NCI-H1105 treated with DMSO at 0.1 percent for 48 hours (cell line): Measurements from ENCODE around the gene TTF1.
"Not testable (repeated sequence)": the region's sequence is repeated elsewhere in the genome, so short reads cannot be mapped to it uniquely, and the experiment has no call there.

ENCODE experiments used
- DNase-seq: peaks from one replicate; lab custom pipeline; 2025; lab: John Stamatoyannopoulos, UW

TTF1 gene

DNA sequence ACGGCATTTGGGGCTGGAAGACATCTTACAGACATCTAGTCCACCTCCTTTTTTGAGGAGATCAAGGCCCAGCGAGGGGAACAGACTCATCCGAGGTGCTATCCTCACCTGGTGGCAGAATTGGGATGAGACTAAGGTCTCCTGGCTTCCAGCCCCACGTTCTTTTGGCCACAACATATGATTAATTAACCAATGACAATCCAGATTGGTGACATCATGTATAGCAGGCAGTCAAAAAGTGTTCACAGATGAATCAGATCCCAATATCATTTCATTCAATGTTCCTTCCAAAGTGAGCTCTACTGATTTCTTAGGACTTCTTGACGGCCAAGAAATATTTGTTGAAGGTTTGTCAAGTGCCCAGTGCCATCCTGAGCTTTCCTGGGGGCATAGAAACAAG, 7.3 kb upstream of the TTF1 start:
- DNase-seq, result no peak

DNA sequence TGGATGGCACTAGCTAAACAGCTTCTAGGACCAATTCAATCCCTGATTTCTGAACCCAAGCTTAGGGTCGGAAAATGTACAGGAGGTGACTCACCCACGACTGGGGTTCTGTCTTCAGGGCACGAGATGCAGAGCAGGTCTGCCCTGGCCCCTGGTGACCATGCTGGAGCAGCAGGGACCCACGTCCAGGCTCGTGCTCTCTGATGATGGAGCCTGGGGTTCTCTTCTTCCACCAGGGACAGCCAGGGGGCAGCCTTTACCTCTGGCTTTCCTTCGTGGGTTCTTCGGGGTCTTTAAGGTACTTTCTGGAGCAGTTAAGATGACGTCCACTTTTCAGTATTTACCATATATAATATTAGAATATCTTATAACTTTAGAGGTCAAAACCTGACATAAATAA, 5.4 kb upstream of the TTF1 start:
- peak; percentile 15 for DNase-seq

DNA sequence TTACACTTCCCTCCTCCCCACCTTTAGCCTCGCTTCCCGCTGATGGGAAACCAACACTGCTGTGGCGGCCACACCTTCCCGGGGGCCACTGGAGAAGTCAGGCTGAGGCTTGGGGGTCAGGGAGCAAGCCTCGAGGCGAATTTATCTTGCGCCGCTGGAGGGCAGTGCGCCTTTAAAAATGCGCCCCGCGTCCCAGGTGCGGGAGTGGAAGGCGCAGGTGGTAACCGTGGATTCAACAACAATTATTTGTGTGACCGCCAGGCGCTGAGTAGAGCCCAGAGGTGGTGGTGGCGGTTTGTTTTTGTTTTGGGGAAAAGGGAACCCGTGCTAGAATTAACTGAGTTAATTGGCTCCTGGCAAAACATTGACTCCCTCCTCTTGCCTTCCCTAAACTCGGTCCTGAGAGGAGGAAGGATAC, 4.5 kb upstream of the TTF1 start:
- peak; percentile 86 for DNase-seq

DNA sequence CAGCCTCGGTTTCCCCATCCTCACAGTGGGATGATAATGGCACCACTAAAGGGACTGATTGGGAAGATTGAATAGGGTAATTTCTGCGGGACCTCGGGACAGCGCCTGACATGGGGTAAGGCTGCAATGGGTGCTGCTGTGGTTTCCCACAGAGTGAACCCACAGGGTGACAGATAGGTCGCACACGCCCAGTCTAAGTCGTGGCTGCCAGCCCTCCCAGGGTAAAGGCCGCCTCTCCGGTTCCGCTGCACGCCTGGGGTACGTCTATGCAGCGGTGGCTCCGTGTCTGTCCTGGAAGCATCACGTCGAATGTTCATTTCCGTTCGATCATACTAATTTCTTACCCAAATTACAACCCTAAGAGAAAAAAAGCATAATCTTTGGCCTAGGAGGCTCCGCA, 4.0 kb upstream of the TTF1 start:
- no peak for DNase-seq

DNA sequence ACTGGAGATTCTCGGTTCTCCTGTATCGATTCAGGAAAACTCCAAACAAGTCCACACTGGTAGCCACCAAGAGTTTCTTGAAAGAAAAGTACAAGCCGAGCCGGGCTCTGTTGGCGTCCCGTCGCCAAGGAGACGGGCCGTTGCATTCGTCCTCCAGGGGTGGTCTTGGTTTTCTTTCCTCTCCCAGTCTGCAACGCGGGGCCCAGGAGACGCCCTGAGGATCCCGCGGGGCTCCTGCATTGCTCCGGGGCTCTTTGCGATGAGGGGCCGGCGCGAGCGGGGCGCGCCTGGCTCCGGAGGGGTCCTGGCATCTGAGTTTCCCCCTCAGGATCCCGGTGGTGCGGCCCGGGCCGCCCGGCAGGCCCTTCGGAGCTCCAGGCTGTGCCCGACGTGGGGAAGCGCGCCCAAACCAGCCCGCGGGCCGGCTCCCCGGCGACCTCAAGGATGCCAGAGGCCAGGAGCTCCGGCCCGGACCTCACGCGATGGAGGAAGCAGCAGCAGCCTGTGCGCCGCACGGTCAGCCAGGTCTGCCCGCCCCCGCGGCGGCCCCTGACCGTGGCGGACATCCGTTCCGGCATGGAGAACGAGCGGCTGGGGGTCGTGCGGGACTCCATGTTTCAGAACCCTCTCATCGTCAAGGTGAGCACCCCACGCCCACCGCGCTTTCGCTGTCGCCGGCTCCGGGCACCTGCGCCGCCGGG, 3.3 kb upstream of the TTF1 start, which contains the start of gene CFAP77:
Gene CFAP77, plus strand, starts transcription at position 384 of the 701 bp plus-strand sequence. Its CDS starts 61 bp downstream, at position 445.
- DNase-seq, result peak; percentile 23

DNA sequence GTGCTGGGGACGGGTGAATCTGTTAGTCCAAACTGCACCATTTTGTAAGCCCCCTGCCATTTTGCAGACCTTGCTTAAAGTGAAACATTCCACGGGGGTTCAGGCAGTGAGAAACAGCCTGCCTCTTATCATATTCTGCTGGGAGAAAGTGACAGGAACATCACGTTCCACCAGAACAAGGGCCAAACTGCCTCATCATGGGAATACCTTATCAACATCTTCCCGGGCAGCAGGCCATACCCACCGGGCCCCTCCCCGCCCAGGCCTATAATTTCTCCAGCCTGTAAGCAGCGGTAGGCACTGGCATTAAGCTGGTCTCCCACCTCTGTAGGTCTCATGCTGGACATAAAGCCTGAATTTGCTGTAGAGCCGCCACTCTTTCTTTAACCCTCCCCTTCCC, 1.9 kb upstream of the TTF1 start:
- no peak for DNase-seq

DNA sequence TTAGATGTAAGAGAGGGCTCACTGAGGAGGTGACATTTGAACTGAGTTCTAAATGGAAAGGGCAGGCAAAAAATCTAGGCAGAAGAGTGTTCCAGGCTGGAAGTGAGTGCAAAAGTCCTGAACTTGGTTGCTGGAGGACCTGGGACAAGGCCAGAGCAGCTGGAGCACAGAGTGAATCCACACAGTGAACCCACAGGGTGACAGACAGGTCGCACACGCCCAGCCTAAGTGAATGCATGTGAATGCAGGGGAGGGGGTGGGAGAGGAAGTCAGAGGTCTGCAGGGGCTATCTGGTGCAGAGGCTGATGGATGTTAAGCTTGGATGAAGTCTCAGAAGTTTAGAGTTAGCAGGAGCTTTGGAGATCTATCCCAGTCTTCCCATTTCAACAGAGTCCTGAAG, 556 bp upstream of the TTF1 start:
- no peak for DNase-seq

DNA sequence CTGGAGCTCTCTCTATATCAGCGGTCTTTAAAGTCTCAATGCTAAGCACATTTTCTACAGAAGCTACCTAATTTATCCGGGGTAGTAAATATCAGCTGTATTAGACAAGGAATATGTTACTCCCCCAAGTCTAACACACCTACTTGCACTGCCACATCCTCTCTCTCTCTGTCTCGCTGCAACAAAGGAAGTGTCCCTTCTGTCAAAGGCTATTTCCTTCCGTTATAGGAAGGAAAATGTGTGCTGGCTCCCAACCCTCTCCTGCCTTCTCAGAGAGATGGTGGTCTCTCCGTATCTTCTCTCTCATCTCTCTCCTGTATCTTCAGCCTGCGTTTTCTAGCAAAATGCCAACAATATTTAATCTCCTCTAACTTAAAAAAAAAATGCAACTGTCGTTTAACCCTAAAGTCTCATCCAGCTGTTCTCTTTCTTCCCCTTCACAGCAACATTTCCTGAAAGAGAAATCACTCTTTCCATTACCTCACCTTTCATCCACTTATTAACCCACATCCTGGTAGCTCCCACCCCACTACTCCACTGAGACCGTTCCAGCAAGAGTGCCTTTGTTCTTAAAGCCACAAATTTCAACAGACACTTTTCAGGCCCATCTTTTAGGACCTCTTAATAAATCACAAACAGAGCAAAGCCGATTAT, 2.3 kb downstream of the TTF1 start:
- no peak for DNase-seq

DNA sequence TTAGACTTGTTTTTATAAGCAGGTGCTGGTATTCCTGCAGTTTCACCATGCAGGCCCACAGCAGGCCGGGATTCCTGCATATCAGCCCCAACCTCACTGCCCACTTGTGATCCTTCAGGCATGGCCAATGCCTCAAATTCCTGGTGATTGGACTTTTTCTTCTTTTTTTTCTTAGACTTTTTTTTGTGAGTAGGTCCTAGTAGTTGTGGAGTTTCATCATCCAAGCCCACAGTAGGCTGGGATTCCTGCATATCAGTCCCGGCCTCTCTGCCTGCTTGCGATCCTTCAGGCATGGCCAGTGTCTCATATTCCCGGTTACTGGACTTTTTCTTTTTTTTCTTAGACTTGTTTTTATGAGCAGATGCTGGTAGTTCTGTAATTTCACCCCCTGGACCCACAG, 4.8 kb downstream of the TTF1 start:
- DNase-seq, result no peak

DNA sequence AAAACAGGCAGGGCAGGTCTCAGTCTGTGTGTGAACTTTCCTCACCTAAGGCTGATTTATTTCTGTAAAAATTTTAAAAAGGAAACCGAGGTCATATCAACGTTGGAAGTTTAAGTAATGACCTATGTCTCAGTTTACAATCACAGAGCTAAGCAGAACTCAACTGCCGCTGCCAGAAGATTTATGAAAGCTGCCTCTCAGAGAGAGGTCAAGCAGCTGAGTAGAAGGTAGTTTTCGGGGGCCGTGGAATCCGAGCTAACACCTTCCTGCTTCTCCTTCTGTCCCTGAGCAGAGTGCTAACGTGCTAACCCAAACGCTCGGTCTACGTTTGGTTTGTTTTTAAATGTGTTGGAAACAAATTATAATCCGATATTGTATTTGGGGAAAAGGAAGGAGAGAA, 11.1 kb downstream of the TTF1 start:
- DNase-seq, result no peak

DNA sequence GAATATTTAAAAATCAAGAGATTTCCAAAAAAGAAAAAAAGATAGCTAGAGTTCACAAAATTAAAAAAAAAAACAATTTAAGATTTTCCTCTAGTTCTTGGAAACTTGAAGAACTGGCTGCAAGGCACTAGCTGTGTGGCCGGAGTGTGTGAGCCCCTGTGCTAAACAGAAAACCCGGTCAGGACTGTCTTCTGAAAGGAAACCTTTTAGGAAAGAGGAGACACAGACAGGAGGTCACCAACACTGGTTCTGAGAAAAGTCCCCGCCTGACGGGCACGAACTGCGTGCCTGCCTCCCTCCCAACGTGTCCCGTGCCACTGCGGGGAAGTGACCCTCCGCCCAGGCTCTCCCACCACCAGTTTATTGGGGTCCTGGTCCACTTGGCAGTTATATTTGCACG, 15.2 kb downstream of the TTF1 start:
- DNase-seq, result no peak

DNA sequence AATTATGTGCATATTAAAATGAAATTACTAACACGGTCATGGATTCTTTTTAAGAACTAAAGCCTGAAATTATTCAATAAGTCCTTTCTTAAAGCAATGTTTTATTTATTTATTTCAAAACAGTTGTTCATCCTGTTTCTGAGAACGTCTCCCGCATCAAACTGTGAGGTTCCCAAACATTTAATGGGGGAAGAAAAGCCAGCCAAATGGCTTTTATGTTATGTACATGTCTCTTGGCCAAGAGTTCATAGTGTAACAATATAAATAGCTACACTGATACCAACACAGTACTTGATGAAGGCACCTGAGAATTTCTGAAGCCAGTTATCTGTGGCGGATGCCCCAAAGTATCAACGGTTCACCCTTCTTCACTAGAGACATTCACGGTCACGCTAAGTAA, 15.7 kb downstream of the TTF1 start:
- DNase-seq, result no peak

DNA sequence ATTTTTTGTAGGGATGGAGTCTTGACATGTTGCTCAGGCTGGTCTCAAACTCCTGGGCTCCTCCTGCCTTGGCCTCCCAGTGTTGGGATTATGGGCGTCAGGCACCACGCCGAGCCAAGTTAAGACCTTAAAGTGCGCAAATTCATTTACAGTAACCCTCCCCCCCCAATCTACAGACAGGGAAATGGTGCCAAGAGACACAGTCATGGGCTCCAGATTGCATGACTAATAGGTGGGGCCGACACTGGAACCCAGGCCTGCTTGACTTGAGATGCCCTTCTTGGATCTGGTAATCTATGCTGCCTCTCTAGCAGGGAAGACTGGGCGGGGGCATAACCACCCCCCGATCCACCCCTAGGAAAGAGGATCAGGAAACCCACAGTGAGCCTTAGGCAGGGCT, 19.5 kb downstream of the TTF1 start:
- no peak for DNase-seq

DNA sequence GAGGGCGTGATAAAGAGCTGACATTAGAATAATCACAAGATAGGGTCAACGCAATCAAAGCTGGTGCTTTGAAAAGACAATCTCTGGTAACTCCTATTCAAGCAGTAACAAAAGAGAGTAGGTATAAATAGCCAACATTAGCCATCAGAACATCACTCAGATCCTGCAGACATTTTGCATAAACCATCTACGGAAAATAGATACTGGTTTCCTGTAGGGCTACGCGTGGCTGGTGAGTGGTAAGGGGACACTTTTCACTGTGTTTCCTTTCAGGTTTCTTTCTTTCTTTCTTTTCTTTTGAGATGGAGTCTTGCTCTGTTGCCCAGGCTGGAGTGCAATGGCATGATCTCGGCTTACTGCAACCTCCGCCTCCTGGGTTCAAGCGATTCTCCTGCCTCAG, 22.3 kb downstream of the TTF1 start:
- DNase-seq, result no peak

DNA sequence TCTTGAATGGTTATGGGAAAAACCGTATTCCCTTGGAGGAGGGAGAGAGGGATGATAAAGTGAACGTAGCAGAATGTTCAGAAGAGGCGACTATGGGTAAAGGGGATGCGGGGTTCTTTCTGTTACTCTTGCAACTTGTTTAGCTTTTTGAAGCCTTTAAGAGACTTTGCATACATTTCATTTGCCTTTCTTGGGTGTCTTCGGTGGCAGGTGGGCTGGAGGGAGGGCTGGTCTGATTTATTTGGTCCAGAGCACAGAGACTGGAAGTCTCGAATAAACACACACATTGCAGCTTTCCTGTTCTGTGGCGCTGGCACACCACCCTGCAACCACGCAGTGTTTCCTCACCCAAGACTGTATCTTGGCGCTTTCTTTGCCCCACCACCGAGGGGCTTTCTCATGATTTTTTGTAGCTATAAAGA, 23.2 kb downstream of the TTF1 start:
- no peak for DNase-seq

DNA sequence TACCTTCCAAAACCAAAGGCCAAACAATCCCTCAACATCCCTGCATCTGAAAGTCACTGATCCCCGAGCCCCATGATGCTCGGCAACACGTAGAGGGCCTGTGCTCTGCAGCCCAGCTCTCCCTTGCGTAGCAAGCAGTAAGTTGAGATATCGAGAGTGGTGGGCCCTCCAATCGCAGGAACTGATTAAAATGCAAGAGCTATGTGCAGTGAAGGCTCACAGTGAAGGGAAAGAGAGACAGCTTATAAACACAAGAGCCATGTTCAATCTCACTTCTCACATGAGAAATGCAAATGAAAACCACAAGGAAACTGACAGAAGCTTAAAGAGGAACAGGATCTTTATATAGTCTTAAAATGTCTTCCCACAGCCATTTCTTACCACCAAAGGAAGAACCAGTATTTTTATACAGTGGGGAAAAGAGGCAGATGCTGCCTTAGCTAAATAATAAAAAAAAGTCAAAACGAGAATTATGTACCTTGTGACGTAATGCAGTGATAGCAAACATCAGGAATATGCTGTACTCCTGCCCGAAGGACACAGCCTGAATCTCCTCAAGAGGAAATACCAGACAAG, 24.6 kb downstream of the TTF1 start:
- no peak for DNase-seq

DNA sequence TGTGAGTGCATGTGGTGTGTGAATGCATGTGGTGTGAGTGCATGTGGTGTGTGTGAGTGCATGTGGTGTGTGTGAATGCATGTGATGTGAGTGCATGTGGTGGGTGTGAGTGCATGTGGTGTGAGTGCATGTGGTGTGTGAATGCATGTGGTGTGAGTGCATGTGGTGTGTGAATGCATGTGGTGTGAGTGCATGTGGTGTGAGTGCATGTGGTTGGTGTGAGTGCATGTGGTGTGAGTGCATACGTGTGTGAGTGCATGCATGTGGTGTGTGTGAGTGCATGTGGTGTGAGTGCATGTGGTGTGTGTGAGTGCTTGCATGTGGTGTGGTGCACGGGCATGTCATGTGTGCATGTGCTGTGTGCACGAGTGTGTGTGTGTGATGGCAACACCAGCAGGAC, 28.2 kb downstream of the TTF1 start:
- DNase-seq, result not testable (repeated sequence)

DNA sequence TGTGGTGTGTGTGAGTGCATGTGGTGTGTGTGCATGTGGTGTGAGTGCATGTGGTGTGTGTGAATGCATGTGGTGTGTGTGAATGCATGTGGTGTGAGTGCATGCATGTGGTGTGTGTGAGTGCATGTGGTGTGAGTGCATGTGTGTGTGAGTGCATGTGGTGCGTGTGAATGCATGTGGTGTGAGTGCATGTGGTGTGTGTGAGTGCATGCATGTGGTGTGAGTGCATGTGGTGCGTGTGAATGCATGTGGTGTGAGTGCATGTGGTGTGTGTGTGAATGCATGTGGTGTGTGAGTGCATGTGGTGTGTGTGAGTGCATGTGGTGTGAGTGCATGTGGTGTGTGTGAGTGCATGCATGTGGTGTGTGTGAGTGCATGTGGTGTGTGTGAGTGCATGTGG, 28.9 kb downstream of the TTF1 start:
- not testable (repeated sequence) for DNase-seq

DNA sequence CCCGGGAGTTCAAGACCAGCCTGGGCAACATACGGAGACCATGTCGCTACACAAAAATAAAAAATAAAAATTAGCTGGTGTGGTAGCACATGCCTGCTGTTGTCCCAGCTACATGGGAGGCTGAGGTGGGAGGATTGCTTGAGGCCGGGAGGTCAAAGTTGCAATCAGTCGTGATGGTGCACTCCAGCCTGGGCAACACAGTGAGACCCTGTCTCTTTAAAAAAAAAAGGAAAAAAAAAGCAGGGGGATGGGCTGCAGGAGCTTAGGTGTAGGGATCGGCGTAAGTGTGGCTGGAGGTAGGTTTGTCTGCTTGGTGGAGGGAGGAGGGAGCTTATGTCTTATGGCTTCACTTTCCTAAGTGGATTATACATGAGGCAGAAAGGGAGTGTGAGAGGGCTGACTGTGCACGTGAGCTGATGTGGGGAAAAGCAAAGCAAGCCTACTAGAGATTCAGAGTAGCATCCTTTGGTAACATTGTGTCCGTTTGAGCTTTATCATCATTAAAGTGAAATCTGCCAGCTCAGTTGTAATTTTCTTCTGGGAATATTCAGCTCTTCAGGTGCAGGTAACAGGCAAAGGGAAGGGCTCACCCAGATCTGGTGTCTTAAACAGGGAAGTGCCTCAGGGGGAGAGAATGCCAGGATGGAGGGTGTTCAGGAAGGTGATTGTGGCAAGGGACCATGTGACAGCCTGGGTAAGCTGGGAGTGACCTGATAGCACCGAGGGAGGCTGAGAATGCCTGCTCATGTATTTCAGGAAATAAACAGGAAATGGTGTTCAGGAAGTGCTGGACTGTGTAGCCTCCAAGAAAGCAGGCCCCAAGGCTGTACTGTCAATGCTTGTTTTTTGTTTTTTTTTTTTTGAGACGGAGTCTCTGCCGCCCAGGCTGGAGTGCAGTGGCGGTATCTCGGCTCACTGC, 34.2 kb downstream of the TTF1 start:
- DNase-seq, result no peak

DNA sequence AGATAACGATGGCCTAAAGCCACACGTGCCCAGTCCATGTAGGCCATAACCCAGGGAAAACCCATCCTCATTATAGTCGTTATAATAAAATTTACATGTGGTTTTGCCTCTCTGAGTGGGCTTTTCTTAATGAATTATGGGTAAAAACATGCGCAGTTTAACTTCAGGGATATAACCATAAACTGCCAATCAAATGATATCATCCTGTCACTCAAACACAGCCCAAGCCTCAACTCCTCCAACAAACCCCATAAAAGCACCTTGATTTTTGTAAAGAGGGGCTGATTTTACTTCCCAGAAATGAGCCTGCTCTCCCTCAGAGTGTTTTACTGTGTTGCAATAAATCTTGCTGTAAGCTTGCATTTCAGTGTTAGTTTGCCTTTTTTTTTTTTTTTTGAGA, 36.0 kb downstream of the TTF1 start:
- DNase-seq, result no peak

DNA sequence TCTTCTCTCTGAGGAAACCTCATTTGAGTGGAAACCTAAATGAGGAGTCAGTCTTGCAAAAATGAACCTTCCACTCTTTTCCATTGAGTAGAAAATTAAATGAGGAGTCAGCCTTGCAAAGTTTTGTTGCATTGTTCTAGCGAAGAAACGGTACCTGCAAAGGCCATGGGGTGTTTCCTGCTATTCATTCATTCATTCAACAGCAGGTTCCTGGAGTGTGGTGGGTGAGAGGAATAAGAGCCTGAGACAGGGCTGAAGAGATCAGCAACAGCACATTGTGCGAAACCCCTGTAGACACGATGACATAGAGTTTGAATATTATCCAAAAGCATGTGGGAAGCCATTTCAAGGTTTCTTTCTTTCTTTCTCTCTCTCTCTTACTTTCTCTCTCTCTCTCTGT, 37.2 kb downstream of the TTF1 start:
- DNase-seq, result no peak

DNA sequence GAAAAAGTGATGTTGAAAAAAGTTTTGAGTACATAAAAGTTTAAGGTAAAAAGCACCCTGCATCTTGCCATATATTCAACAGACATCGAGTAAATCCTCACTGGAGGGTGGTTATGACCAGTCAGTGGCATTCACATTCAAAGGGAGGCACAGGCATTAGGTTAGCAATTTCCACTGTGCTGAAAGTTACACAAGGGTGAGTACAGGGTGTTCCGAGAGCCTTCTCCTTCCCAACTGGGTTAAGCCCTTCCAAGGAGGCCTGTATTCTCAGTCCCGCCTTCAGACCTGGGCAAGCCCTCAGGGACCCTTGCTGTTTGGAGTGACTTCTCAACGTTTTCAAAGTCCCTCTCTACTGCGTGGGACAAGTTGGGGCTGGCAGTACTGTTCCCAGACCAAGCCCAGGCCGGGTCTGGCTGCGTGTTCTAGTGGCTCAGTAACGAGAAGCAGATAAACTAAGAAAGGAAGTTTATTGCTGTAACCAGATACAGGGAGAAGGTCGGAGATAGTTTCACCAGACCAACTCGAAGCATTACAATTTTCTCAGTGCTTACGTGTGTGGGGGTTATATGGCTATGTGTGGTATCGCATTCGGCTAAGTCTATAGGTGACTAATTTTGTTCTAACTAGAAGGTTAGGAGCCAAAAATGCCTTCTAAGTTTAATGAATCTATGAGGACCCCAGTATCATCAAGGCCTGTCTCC, 38.9 kb downstream of the TTF1 start:
- no peak for DNase-seq
